ENCODE results near the gene COPB2. TPM values are rescaled to one million over a fixed set of nuclear protein-coding genes. Genes with fewer than 3 reads are reported as not detected.

Gene COPB2
- 110 and 136 TPM in 2 replicates for total RNA-seq

GRCh38 chr3:139389552-139390368 is at the start of gene COPB2:
TSS of gene COPB2 (minus strand) at chr3:139389647. CDS start at chr3:139389550, 97 bp downstream.

GRCh38 chr3:139343895-139344856 is 45.3 kb downstream of the COPB2 start, which contains the start of gene MRPS22:
TSS of gene MRPS22 (plus strand) at chr3:139344020. CDS start at chr3:139344027, 7 bp downstream.

Other genes with a start within 250 kb of the COPB2 start
- gene MRPS22, start 45.6 kb downstream of the COPB2 start, total RNA-seq: 72.5 and 91.1 TPM in 2 replicates
- not detected in 2 replicates for gene RBP2, start 86.9 kb upstream of the COPB2 start, total RNA-seq
- gene RBP1, start 150.1 kb upstream of the COPB2 start, total RNA-seq: 27.3 and 35.4 TPM in 2 replicates